H1 (cell line): ENCODE measurements around the gene SLC2A8.

Source experiments
- CTCF ChIP-seq, 3 experiments: IDR thresholded peaks; 1 replicate in 2 of 3; 2 replicates in 1 of 3; pipeline versions ENCODE4 v1.5.1 to v1.6.1; 2011; ENCODE audit warnings: low read length in 3 of 3, mild to moderate bottlenecking in 3 of 3, inconsistent platforms in 2 of 3, low read depth in 1 of 3, moderate library complexity in 1 of 3; ENCODE audit not compliant: insufficient read depth in 1 of 3; ENCODE audit errors: control extremely low read depth in 1 of 3
- EP300 ChIP-seq, 2 experiments: IDR thresholded peaks; 1 replicate in 1 of 2; 2 replicates in 1 of 2; pipeline ENCODE4 v1.6.1; 2011 to 2012; ENCODE audit warnings: low read depth in 2 of 2, low read length in 2 of 2, mild to moderate bottlenecking in 2 of 2, borderline replicate concordance in 1 of 2, inconsistent platforms in 1 of 2, moderate library complexity in 1 of 2
- EZH2 ChIP-seq: fragments of 200-600 bp; sonication (generic); IDR thresholded peaks from 2 replicates; pipeline ENCODE4 v1.7.1; 2012; ENCODE audit warnings: low read depth, mild to moderate bottlenecking, moderate library complexity, low read length, inconsistent platforms; ENCODE audit not compliant: severe bottlenecking

DNA sequence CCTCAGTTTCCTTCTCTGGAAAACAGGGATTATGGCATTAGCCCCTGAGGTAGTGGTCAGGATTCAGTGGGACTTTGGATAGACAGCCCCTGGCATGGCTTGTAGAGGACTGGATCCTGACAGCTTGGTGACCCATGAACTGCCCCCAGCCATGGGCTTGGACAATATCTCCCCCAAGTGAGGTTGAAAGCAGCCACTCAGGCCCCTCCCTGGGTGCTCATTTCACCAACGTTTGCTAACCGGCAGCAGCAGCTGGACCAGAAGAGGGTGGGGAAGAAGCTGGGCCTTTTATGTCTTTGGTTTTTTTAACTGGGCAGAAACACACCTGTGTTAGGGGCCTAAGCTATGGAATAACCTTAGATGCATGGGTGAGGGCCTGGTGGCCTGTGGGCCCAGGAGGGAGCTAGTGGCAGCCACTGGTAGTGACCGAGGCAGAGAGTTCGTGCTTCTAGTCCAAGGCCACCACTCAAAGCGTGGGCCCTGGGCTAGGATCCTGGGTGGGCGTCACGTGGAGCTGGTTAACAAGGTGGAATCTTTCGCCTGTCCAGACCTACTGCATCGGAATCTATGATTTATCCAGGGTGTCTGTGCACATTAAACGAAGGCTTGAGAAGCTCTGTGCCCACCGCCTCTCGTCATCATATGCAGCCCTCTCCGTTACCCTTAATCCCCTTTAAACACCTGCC lies 1.9 kb downstream of the SLC2A8 start:
- no peak for TF ChIP-seq EZH2
- TF ChIP-seq CTCF (IDR thresholded peaks at IDR 0.05; ENCODE audit: control extremely low read depth in 1 of 3, insufficient read depth in 1 of 3, low read depth in 1 of 3, low read length in 3 of 3), result no peak
- TF ChIP-seq EP300 (IDR thresholded peaks at IDR 0.05; ENCODE audit: borderline replicate concordance in 1 of 2, low read depth in 2 of 2, low read length in 2 of 2), result no peak
